ENCODE results near the gene NR4A3. TPM values are rescaled to one million over a fixed set of nuclear protein-coding genes. Genes with fewer than 3 reads are reported as not detected.
"Not testable (repeated sequence)": the region's sequence is repeated elsewhere in the genome, so short reads cannot be mapped to it uniquely, and the experiment has no call there.

NR4A3 gene
- total RNA-seq, 1 experiment from 2014 or later: 0.17 TPM

DNA sequence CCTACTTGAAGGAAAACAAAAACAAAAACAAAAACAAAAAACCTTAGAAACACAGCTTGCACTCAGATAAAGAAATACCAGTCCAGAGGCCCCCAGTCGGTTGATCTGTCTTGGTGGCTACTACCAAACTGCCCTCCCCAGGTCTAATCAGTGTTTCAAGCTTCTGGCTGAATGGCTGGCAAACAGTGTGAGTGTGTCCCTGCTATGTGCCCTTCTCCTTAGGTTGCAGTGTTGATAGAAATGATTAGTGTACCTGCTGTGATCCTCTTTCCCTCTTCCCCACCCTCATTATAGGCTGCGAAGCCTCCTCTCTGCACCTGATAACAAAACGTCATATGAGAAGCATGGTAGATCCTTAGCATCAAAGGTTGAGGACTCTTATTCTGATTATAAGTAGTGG, 12.8 kb downstream of the NR4A3 start:
- DNase-seq (ENCODE audit: low read depth): no peak

DNA sequence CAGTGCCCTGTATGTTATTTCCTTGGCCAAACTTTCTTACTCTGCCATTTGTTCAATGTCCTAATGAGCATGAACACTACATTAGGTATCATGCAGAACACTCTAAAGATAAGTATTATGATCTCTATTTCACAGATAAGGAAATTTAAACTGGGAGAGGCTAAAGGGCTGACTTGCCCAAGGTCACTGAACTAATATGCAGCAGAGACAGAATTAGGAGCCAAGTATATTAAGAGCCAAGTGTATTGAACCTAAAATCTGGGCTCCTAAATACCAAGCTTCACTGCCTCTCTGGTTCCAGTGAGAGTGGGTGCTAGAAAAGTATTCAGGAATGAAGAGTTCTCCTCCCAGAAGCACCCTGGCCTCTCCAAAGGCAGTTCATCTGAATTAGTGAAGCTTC, 13.5 kb downstream of the NR4A3 start:
- no peak for DNase-seq (ENCODE audit: low read depth)

DNA sequence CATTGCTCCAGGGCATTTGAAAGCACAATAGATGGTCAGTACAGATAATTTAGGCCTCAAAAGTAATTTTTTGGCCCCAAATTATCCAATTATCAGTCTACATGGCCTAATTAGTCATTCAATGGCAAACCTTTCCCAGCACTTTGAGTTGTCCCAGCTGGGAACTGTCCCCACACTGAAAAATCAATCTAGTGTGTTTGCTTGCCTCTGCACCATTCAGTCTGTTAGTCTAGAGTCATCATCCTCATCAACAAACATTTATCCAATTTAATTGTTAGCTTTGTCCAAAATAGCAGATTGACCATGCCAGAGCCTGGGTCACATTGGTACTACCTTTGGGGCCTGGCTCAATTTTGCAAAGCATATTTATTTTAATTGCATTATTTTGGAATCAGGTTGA, 13.9 kb downstream of the NR4A3 start:
- DNase-seq (ENCODE audit: low read depth): no peak

DNA sequence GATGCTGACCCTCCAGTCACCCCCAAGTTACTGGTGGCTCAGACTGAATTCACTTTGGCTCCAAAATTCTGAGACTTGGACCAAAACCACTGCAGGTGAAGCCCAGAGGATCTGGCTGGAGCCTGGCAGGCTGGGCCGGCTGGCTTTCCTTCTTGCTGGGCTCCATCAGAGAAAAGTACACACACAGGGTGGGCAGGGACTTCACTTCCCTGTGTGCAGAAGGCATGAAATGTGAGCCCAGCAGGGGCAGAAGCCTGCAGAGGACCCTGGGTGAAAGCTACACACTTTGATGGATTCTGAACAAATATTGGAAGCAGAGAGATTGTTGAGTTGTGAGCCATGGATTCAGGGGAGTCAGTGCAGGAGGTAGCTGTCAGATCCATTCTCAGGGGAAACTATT, 18.4 kb downstream of the NR4A3 start:
- no peak for DNase-seq (ENCODE audit: low read depth)

DNA sequence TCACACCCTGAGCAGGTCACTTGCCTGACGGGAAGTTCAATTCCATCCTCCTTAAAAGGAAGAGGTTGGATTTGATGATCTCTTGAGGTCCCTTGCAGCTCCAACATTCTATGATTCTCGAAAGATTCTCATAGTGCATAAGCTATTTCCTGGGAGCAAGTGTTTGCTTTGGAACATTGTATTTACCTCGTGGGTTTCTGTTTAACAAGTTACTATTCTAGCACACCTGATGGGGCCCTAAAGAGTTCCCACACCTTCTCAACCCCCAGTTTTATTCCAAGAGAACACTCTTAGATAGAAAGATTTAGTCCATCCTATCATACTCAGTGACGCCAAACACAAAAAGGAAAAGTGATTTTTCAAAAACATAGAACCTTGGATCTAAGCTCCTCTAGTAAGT, 23.4 kb downstream of the NR4A3 start:
- DNase-seq (ENCODE audit: low read depth): no peak

DNA sequence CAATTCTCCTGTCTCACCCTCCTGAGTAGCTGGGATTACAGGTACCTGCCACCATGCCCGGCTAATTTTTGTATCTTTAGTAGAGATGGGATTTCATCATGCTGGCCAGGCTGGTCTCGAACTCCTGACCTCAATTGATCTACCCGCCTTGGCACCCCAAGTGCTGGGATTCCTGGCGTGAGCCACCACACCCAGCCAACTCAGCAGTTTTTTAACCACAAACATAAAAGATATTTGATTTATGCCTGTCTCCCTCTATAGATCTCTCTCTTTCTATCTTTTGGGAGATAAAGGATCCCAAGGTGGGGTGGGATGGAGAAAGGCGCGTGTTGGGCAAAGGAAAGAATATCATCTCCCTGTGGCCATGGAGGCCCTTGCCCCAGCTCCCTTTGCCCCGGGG, 26.8 kb downstream of the NR4A3 start:
- DNase-seq (ENCODE audit: low read depth): no peak

DNA sequence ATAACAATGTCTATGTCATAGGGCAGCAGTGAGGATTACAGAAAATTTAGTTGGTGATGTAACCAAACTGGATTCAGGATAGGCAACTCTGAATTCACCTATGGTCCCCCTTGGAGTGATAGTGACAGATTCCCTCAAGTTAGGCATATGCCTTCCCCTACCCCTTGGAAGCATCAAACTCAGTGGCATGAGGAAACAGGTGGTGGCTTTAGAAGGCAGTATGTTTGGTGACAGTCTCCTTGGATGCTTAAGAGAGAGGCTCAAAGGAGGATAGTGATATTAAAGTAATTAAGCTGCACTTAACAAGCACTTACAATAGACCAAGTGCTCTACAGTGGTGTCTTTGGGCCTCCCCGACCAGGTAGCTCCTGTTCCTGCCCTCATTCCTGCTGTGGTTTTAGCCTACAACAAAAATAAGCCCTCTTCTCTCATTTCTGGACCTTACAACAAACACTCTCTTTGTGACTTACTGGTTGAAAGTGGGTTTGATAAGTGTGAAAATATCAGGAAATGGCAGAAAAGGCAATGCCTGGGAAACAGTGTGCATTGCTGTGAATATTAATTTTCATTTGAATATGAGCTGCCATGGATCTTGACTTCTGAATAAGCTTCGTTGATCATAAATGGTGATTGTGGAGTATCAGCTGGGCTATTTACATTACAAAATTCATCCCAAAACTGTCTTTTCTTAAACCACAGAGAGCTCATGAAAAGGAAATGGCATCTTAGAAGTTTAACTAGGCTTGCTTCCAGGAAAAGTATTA, 29.2 kb downstream of the NR4A3 start:
- DNase-seq (ENCODE audit: low read depth): no peak

DNA sequence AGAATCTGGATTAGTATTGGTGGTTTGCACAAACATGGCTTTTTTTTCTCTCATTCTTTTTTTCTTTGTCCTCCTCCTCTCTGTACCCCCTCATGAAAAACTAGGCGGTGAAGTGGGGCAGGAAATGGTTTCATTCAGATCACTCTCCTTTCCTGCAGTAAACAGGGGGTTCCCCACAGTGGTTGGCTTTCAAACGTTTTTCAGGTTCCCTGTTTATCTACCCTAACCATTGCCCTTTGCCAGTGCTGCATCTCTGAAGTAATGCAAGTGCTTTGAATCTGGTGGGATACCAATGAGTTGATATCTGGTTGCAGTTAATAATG, 29.8 kb downstream of the NR4A3 start:
- DNase-seq (ENCODE audit: low read depth): no peak

DNA sequence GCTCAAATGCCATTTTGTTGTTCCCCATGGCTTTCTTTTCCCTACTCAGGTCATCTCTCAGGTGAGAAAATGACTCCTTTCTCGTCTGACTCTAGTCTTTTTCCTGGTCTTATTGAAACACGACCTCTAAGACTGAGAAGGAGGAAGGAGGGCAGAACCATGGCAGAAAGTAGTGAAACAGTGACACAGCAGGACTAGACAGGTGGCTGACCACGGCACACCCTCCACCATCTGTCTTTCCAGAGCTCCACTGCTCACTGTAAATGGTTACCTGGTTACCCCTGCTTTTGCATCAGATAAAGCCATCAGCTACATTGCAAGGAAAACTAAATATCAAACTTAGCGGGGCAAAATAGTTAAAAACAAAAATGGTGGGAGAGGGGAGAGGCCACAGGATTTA, 30.9 kb downstream of the NR4A3 start:
- no peak for DNase-seq (ENCODE audit: low read depth)

DNA sequence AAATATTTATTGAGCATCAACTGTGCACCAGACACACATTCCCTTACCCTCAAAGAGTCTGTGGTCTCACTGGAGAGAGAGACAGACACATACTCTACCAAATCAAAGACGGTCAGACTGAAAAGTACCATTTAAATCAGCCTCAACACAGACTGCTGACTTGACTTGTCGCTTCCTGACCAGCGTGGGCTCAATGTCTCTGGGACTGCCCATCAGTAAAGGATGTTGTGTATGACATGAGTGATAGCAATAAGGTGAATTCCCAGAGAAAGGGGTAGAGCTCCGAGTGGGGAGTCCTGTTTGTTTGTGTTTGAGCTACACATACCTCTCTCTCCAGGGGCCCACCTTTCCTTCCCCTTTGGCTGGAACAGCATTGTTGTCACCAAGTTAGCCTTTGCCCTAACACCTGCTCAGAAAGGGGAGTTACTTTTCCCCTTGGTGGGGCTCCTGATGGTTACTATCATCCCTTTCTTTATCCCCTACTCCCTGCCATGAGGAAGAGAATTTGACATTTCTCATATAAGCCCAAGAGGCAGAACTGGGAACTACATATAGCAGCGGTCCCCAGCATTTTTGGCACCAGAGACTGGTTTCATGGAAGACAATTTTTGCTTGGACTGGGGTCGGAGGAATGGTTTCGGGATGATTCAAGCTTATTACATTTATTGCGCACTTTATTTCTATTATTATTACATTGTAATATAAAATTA, 33.9 kb downstream of the NR4A3 start:
- DNase-seq (ENCODE audit: low read depth): no peak

DNA sequence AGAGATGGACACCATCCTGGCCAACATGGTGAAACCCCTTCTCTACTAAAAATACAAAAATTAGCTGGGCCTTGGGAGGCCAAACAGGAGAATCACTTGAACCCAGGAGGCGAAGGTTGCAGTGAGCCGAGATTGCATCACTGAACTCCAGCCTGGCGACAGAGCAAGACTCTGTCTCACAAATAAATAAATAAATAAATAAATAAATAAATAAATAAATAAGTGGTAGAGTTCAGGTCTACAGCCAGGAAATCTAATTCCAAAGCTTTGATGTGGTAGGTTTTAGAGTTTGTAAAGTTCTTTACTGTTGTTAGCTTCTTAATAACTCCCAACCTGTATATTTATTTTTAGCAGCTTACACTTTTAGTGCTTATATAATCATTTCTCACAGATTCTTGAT, 35.9 kb downstream of the NR4A3 start:
- DNase-seq (ENCODE audit: low read depth): not testable (repeated sequence)

DNA sequence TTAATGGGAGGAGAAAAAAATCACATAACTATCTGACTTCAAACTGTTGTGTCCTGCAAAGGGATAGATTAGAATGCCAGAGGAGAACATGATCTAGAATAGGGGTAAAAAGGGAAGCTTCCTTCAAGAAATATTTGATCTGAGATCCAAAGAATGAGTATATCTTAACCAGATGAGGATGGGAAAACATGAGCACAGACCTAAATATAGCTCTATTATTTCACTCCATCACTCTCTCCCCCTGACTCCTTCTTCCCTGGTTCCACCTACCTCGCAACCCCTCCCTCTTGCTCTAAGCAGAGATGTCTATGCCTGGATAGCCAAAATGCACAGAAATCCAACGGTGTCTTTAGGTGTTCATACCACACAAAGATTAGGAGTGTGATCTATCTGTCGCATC, 36.4 kb downstream of the NR4A3 start:
- DNase-seq (ENCODE audit: low read depth): no peak

DNA sequence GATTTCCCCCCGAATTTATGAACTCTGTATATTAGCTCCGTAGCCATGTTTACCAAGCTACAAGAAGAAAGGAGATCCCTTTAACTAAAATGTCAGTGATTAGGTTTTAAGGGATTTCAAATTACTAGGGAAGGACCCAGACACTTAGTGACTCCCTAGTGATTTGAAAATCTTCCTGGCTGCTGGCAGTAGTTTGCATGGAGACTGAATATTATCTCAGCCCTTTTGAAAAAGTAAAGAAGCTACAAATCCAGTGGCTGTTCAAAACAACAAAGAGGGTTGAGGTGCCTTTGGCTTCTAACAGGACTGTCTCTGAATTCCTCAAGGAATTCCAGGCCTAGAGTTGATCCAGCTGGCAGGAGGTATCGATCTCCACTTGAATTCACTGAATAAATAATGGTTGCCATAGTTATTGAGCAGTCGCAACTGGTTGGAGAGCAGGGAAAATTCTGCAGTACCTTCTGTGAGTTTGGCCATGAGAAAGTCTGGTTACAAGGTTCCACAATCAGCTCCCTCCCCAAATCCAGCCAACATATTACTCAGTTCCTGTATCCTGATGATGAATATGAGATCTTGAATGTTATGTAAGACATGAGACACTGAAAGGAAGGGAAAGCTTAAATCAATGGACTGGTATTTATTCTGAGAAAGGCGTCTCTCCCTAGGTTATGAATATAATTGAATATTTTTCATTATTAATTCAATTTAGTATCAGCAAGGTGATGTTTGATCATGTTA, 37.7 kb downstream of the NR4A3 start:
- peak; percentile 23 for DNase-seq (ENCODE audit: low read depth)

DNA sequence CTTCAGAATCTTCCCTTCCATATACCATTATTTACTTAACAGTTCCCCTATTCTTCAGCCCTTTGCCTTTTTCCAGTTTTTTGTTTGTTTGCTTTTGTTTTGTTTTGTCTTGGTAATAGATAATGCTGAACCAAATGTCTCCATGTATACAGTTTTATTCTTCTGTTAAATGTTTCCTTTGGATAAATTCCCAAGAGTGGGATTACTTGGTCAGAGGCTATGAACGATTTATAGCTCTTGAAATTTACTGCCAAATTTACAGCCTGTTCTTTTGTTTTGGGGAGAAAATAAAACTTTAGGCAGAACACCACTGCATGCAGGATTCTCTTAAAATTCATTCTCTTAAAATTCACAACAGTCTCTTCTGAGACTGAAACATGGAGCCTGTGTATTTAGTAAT, 38.6 kb downstream of the NR4A3 start:
- DNase-seq (ENCODE audit: low read depth): no peak

DNA sequence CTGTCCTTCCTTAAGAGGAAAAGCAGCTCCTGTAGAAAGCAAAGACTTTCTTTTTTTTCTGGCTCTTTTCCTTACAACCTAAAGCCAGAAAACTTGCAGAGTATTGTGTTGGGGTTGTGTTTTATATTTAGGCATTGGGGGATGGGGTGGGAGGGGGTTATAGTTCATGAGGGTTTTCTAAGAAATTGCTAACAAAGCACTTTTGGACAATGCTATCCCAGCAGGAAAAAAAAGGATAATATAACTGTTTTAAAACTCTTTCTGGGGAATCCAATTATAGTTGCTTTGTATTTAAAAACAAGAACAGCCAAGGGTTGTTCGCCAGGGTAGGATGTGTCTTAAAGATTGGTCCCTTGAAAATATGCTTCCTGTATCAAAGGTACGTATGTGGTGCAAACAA, 42.3 kb downstream of the NR4A3 start:
- no peak for DNase-seq (ENCODE audit: low read depth)

DNA sequence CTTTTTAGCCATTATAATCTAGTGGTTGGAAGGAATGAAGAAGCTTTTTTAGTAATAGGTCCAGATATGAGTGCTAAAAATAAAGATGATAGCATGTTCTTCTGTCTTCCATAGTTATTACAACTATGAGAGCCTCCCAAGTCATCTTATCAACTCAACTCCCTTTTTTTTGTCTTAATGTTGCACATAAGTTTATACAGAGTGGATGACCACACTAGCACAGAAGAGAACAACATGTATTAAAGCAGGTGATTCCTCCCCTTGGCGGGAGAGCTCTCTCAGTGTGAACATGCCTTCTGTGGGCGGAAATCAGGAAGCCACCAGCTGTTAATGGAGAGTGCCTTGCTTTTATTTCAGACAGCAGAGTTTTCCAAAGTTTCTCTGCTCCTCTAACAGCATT, 44.7 kb downstream of the NR4A3 start:
- no peak for DNase-seq (ENCODE audit: low read depth)

DNA sequence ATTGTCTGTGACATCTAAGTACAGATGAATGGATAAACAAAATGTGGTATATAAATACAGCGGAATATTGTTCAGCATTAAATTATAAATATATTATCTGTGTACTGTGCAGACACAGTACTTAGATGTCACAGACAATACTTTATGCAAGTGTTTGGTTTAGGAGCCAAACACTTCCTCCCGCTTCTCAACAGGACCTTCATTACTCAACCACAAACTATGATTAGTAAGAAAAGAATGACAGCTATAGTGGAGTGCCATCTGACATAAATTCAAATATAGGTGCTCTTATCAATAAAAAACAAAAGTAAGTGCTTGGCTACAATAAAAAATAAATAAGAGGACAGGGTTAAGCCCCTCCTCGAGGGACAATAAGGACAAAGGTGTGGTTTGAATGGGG, 45.9 kb downstream of the NR4A3 start:
- peak; percentile 51 for DNase-seq (ENCODE audit: low read depth)

DNA sequence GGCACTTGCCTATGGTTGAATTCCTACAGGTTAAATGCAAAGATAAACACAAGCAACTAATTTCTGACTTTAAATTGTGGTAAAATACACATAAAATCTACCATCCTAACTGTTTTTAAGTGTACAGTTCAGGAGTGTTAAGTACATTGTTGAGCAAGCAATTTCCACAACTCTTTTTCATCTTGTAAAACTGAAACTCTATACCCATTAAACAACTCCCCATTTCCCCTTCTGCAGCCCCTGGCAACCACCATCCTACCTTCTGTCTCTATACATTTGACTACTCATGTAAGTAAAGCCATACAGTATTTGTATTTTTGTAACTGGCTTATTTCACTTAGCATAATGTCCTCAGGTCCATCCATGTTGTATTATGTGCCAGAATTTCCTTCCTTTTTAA, 46.3 kb downstream of the NR4A3 start:
- no peak for DNase-seq (ENCODE audit: low read depth)

DNA sequence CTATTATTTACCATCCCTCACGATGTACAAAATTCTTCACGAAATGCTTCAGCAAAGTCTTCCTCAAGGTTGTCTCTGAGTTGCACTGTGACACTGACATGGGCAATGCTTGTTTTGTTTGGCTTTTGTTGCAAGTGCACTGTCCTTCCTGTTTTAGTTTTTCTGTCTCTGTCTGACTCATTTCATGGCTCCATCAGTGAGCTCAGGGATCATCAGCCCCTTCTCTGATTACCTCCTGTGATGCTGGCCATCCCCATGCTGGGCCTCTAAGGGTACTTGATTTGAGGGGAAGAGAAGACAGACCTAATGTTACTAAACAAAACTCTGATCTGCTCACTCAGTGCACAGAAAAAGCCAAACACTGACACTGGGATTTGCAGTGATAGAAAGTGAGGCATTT, 47.2 kb downstream of the NR4A3 start:
- peak; percentile 33 for DNase-seq (ENCODE audit: low read depth)

DNA sequence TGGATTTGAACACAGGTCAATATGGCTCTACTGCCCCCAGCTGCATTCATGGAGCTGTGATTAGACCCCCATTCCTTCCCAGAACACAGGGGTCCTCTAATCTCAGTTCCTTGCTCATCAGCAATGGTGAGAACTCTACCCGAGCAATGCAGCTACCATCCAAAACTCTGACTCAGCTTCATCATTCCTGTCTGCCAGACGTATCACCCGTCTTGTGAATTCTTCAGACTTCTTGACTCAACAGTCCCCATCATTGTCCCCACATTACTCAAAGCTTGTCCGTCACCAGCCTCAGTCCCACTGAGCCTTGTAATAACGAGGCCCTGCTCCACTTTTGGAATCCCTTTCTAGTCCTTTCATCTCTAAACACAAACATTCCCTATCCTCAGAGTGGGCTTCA, 48.4 kb downstream of the NR4A3 start:
- DNase-seq (ENCODE audit: low read depth): peak; percentile 57

DNA sequence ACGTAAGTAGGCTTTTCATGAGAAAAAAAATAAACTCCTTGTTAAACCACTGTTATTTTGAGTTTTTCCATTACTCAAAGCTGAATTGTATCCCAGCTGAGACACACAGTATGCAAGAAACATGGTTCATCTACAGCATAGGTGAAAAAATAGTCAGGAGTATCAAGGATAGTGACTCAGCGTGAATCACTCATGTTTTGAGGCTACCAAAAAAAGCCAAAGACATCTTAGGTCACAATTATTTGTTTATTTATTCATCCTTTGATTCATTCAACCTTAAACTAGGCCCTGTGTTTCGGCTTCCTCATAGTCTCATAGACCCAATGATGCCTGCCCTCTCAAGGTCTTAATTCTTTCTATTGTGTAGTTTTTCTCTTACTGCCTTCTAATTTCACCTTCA, 51.8 kb downstream of the NR4A3 start:
- DNase-seq (ENCODE audit: low read depth): peak; percentile 96

DNA sequence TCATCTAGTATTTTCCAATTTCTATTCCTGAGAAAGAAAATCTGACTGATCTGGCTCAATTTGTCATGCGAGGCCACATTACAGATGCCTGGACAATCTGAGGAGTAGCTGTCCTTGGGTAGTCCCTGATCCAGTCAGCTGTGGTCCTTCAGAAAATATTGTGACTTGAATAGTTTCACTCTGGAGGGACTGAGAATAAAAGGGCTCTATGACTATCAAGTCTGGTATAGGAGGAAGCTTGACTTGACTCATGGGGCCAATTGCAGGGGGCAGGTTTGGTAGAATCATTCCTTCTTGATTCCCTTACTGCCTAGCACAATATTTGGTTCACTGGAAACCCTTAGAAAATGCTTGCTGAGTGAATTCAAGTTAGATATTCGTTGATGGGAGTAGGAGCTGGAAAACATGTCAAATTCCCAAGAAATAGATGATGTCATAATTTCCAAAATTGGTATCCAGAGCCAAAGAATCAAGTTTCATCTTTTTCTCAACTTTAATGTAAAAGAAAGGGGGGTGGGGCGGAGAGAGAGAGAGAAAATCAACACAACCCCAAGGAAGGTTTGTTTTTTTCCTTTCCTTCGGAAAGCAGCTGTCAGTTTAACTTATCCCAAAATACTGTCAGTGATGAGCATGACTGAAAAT, 52.4 kb downstream of the NR4A3 start:
- no peak for DNase-seq (ENCODE audit: low read depth)

DNA sequence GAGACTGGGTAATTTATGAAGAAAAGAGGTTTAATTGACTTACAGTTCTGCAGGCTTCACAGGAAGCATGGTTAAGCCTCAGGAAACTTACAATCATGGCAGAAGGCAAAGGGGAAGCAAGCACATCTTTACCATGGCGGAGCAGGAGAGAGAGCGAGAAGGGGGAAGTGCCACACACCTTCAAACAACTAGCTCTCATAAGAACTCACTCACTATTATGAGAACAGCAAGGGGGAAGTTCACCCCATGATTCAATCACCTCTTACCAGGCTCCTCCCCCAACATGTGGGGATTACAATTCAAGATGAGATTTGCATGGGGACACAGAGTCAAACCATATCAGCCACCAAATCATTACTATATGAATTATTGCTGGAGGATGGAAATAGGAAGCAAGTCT, 54.5 kb downstream of the NR4A3 start:
- no peak for DNase-seq (ENCODE audit: low read depth)
